ENCODE measurements around the gene CHD6. TPM values are rescaled to one million over a fixed set of nuclear protein-coding genes. Genes with fewer than 3 reads are reported as not detected.

The CHD6 gene
- total and polyA plus RNA-seq, 12 donors: 9.2 to 56.8 (median 41.7) TPM

DNA sequence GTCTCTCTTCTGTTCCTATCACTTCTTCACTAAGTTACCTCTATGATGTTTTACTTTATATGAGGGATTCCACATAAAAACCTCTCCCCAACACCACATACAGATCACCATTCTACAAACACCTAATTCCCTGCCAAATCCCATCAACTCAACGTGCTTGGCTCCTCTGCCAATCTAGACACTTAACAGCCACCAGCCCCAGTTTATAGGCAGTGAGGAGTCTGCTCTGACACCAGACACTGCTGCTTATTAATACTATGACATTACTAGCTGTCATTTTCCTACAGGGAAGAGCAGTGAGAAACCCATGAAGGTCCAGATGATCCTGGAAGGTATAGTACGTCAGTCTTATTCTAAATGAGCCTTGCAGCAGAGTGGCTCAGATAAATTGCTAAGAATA is 104.3 kb downstream of the CHD6 start:
- Histone ChIP-seq H3K9me3 (replicated peaks in 1 of 3) (no peaks in the 10 kb centered on the region), H3K27ac (no peak overlapping the region), H3K36me3 (replicated peaks in 1 of 2) (peaks cover 0 to 6% of the 10 kb centered on the region in 2 donors), H3K27me3 (no peaks in the 10 kb centered on the region), H3K4me1 (replicated peaks in 1 of 2) (peaks cover 27 to 43% of the 10 kb centered on the region in 2 donors), H3K4me3 (no peak overlapping the region)
- intact Hi-C loops (cut with DNase I): no loop called here
- no peak for TF ChIP-seq POLR2A (IDR thresholded peaks at IDR 0.05)
- 86 to 98% (median 89%) methylated on average over 2 of the region's 2 CpGs for WGBS, 4 donors
- DNase-seq: no peak

GRCh38 chr20:41512624-41513023 is 105.6 kb downstream of the CHD6 start:
- intact Hi-C loops (cut with DNase I): no loop called here
- Histone ChIP-seq H3K36me3 (replicated peaks in 1 of 2) (peaks cover 0 to 6% of the 10 kb centered on the region in 2 donors), H3K4me3 (no peak overlapping the region), H3K9me3 (replicated peaks in 1 of 3) (no peaks in the 10 kb centered on the region), H3K4me1 (replicated peaks in 1 of 2) (peaks cover 31 to 48% of the 10 kb centered on the region in 2 donors), H3K27me3 (no peaks in the 10 kb centered on the region), H3K27ac (peak overlapping the region in 3 of 5 donors; percentile 4 to 40 (median 33))
- peak in 5 of 7 donors; percentile 26 to 67 (median 45) for DNase-seq
- TF ChIP-seq, protein P1, sequence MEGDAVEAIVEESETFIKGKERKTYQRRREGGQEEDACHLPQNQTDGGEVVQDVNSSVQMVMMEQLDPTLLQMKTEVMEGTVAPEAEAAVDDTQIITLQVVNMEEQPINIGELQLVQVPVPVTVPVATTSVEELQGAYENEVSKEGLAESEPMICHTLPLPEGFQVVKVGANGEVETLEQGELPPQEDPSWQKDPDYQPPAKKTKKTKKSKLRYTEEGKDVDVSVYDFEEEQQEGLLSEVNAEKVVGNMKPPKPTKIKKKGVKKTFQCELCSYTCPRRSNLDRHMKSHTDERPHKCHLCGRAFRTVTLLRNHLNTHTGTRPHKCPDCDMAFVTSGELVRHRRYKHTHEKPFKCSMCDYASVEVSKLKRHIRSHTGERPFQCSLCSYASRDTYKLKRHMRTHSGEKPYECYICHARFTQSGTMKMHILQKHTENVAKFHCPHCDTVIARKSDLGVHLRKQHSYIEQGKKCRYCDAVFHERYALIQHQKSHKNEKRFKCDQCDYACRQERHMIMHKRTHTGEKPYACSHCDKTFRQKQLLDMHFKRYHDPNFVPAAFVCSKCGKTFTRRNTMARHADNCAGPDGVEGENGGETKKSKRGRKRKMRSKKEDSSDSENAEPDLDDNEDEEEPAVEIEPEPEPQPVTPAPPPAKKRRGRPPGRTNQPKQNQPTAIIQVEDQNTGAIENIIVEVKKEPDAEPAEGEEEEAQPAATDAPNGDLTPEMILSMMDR (IDR thresholded peaks at IDR 0.05): no peak
- no peak for TF ChIP-seq POLR2A (IDR thresholded peaks at IDR 0.05)
- WGBS, 4 donors: 58 to 68% (median 61%) methylated on average over 11 of the region's 11 CpGs

GRCh38 chr20:41510847-41511450 is 107.2 kb downstream of the CHD6 start:
- H3K4me1 ChIP-seq (replicated peaks in 1 of 2): peaks cover 31 to 48% of the 10 kb centered on the region in 2 donors
- WGBS, 4 donors: 77 to 83% (median 78%) methylated on average over 5 of the region's 5 CpGs

GRCh38 chr20:41510224-41510623 is 108.0 kb downstream of the CHD6 start:
- Histone ChIP-seq H3K27ac (peak overlapping the region in 4 of 5 donors; percentile 2 to 54 (median 37)), H3K9me3 (replicated peaks in 1 of 3) (no peaks in the 10 kb centered on the region), H3K27me3 (no peaks in the 10 kb centered on the region), H3K4me3 (no peak overlapping the region), H3K4me1 (replicated peaks in 1 of 2) (peaks cover 31 to 48% of the 10 kb centered on the region in 2 donors), H3K36me3 (replicated peaks in 1 of 2) (peaks cover 0 to 6% of the 10 kb centered on the region in 2 donors)
- 27 to 43% (median 35%) methylated on average over 7 of the region's 7 CpGs for WGBS, 4 donors
- TF ChIP-seq, protein P1 (IDR thresholded peaks at IDR 0.05): no peak
- intact Hi-C loops (cut with DNase I): no loop called here
- DNase-seq: peak in 6 of 7 donors; percentile 27 to 47 (median 40)

More at GRCh38 chr20:41510847-41511450, 107.2 kb downstream of the CHD6 start:
- TF ChIP-seq, protein P1 (IDR thresholded peaks at IDR 0.05): no peak
- TF ChIP-seq POLR2A (IDR thresholded peaks at IDR 0.05): no peak
- no peaks in the 10 kb centered on the region for H3K9me3 ChIP-seq (replicated peaks in 1 of 3)
- peaks cover 0 to 6% of the 10 kb centered on the region in 2 donors for H3K36me3 ChIP-seq (replicated peaks in 1 of 2)
- DNase-seq: no peak
- no peak overlapping the region for H3K4me3 ChIP-seq
- intact Hi-C loops (cut with DNase I): no loop called here
- peak overlapping the region in 2 of 5 donors; percentile 30 to 31 for H3K27ac ChIP-seq
- no peaks in the 10 kb centered on the region for H3K27me3 ChIP-seq

Measured in adrenal gland (tissue), 12 donors.